Stimulated activated CD4-positive, alpha-beta T cell treated with anti-CD3 and anti-CD28 coated beads, Interleukin-12 subunit alpha, Interleukin-12 subunit beta, amount 100 ng/mL, for 48 hours (primary cell): Measurements from ENCODE around the gene CEP250.
"Not testable (repeated sequence)": the region's sequence is repeated elsewhere in the genome, so short reads cannot be mapped to it uniquely, and the experiment has no call there.

Source experiments
- DNase-seq, 3 donors: peaks; one replicate each; pipeline ENCODE4 v3.0.0-alpha.2; 2020; ENCODE audit warnings: low read depth in 2 of 3, low spot score in 1 of 3

The CEP250 gene

DNA sequence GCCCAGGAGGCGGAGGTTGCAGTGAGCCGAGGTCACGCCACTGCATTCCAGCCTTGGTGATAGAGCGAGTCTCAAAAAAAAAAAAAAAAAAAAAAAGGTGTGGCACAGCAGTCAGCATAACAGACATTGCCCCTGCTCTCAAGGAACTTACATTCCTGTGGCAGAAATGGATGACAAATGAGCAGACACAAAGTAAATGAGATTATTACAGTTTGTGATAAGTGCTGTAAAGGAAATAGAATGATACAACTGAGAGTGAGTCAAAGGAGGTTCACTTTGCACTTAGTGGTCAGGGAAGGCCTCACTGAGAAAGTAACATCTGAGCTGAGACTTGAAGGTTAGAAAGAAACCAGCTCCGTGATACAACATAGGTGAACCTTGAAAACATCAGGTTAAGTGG lies 36.4 kb downstream of the CEP250 start:
- no peak for DNase-seq

DNA sequence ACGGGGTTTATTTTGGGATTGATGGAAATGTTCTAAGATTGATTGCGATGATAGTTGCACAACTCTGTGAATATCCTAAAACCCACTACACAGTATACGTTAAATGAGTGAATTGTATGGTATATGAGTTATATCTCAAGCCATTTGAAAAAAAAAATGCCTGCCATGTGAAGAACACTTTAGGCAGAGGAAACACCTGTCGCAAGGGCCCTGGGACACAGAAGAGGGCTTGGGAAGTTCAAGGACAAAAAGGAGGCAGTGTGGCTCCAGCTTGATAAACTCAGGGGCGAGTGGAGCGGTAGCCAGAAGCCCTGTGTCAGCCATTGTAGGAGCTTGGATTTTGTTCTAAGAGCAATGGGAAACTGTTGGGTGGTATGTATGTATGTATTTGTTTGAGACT lies 37.0 kb downstream of the CEP250 start:
- DNase-seq: no peak

DNA sequence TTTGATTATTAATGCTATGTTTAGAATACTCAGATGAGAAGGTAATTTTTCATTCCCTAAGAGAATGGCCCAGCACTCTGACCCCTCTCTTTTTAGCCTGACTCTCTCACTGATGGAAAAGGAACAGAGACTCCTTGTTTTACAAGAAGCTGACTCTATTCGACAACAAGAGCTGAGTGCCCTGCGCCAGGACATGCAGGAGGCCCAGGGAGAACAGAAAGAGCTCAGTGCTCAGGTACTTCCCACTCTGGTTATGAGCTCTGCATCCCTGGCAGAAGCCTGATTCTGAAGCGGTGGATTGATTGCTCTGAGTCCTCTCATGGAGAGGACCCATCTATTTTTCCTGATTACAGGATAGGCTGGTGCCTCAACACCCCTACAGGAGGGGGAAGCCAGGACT lies 41.1 kb downstream of the CEP250 start:
- DNase-seq: no peak

DNA sequence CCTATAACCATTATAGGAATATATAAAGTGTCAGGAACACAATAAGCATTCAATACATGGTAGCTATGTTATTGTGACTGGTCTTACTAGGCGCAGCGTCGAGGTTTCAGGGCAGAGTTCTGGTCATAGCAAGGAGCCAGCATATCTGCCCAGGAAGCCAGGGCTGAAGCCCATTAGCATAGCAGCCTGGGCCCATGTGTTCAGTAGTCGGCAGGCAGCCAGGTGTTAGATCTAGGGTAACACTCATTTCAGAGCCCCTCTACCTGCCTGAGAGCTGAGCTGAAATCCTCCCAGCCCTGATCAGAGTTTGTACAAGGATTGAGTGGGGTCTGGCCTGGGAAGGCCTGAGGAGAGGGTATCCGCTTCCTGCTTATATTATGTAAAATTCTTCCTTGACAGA lies 41.9 kb downstream of the CEP250 start:
- DNase-seq: no peak

DNA sequence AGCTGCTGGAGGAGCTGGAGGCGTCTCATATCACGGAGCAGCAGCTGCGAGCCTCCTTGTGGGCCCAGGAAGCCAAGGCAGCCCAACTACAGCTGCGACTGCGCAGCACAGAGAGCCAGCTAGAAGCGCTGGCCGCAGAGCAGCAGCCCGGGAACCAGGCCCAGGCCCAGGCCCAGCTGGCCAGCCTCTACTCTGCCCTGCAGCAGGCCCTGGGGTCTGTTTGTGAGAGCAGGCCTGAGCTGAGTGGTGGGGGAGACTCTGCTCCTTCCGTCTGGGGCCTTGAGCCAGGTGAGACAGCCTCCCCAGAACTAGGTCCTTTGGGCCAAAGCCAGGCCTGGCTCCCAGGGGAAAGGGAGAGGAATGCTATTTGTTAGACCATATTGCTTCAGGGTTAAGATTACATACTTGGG lies 42.4 kb downstream of the CEP250 start:
- no peak for DNase-seq

DNA sequence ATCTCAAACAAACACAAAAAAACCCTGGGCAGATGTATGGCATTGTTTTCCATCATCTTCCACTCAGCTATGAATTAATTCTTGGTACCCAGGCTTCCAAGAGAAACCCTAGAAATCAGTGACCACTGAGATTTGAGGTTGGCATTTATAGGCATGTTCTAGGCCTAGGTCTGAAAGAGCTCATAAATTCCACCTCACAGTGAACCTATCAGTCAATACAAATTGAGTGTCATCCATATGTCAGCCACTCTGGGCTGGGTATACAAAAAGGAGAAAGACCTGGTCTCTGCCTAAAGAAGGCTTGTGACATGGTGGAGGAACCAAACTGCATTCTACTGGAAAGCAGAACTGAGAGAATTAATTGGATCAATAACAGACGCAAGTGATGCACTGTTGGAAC lies 43.9 kb downstream of the CEP250 start:
- no peak for DNase-seq

DNA sequence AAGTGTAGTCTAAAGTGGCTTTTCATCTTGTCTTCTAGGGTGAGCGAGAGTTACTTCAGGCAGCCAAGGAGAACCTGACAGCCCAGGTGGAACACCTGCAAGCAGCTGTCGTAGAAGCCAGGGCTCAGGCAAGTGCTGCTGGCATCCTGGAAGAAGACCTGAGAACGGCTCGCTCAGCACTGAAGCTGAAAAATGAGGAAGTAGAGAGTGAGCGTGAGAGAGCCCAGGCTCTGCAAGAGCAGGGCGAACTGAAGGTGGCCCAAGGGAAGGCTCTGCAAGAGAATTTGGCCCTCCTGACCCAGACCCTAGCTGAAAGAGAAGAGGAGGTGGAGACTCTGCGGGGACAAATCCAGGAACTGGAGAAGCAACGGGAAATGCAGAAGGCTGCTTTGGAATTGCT lies 47.0 kb downstream of the CEP250 start:
- DNase-seq: no peak

DNA sequence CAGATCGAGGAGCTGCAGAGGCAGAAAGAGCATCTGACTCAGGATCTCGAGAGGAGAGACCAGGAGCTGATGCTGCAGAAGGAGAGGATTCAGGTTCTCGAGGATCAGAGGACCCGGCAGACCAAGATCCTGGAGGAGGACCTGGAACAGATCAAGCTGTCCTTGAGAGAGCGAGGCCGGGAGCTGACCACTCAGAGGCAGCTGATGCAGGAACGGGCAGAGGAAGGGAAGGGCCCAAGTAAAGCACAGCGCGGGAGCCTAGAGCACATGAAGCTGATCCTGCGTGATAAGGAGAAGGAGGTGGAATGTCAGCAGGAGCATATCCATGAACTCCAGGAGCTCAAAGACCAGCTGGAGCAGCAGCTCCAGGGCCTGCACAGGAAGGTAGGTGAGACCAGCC lies 47.9 kb downstream of the CEP250 start:
- DNase-seq: no peak

DNA sequence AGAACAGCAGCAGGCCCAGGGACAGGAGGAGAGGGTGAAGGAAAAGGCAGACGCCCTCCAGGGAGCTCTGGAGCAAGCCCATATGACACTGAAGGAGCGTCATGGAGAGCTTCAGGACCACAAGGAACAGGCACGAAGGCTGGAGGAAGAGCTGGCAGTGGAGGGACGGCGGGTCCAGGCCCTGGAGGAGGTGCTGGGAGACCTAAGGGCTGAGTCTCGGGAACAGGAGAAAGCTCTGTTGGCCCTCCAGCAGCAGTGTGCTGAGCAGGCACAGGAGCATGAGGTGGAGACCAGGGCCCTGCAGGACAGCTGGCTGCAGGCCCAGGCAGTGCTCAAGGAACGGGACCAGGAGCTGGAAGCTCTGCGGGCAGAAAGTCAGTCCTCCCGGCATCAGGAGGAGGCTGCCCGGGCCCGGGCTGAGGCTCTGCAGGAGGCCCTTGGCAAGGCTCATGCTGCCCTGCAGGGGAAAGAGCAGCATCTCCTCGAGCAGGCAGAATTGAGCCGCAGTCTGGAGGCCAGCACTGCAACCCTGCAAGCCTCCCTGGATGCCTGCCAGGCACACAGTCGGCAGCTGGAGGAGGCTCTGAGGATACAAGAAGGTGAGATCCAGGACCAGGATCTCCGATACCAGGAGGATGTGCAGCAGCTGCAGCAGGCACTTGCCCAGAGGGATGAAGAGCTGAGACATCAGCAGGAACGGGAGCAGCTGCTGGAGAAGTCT lies 48.6 kb downstream of the CEP250 start:
- DNase-seq: no peak

DNA sequence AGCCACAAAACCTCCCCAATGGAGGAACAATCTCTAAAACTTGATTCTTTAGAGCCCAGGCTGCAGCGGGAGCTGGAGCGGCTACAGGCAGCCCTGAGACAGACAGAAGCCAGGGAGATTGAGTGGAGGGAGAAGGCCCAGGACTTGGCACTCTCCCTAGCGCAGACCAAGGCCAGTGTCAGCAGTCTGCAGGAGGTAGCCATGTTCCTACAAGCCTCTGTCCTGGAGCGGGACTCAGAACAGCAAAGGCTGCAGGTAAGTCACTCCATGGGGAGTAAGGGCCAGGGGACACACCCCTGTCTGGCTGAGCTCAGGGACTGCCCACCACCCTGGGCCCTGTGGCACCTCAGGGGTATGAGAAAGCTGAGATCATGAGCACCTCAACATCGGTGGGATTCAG lies 49.4 kb downstream of the CEP250 start:
- DNase-seq: no peak

DNA sequence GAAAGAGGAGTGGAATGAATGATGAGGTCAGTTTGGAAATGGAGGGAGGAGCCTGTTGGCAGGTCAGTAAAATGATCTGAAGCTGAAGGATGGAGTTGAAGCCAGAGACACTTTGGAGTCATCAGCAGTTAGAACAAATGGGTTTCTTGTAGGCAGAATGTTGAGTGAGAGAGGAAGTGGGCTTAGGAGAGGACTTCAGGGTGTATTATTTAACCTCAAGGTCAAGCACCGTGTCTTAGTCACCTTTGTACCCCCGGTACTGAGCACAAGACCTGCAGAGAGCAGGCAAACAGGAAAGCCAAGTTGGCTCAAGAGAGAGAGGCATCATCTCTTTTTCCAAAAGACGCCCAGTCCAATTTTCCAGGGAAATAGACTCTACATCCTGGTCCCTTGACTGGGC lies 50.8 kb downstream of the CEP250 start:
- no peak for DNase-seq

DNA sequence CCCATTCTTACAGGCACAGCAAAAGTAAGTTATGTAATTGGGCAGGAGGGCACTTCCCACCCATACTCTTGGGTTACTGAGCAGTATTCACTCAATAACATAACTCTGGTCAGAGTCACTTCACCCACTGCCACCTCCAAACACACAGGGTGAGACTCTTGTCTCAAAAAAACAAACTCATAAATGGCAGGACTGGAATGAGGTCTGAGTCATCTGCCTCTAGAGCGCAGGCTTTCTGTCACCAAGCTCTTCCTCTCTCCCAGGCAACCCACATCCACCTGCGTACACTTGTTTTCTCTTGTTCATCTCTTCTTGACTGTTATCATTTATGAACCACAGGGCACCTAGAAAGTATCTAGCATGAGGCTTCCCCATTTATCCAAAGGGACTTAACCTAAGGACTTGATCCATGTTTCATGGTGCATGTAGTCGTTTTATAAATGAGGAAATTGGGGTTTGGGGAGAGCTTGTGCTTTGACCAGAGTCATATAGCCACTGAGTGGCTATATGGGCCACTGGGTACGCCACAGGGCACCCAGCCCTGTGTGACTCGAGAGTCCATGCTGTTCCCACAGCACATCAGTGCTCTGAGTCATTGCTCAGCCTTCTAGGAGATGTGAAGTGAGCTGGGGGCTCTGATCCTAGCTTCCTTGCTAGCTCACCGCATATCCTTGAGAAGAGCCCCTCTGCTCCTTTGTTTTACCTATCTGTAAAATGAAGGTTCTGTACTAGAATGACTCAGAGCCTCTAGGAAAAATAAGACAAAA lies 51.7 kb downstream of the CEP250 start:
- DNase-seq: no peak

DNA sequence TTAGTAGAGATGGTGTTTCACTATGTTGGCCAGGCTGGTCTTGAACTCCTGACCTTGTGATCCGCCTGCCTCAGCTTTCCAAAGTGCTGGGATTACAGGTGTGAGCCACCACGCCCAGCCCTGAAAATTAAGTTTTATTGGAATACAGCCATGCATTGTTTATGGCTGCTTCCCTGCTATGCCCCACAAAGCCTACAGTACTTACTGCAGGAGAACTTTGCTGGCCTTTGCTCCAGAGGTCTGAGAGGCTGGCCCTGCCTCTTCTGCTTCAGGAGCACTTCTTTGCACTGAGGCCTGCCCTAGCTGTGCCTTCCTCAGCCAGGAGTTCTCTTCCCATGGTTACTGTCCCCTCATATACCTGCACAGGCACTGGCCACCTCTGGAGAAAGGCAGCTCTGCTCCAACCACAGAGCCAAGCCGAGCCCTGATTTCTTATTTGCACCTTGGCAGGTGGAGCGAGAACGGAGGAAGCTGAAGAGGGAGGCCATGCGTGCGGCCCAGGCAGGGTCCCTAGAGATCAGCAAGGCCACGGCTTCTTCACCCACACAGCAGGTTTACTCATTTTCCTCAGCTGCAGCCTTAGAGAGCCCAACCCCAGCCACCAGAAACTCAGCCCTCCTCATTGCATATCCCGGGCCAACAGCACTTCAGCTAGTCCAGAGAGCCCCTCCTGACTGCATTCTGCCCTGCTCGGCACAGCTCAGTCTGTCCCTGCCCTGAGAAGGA lies 53.3 kb downstream of the CEP250 start:
- no peak for DNase-seq

DNA sequence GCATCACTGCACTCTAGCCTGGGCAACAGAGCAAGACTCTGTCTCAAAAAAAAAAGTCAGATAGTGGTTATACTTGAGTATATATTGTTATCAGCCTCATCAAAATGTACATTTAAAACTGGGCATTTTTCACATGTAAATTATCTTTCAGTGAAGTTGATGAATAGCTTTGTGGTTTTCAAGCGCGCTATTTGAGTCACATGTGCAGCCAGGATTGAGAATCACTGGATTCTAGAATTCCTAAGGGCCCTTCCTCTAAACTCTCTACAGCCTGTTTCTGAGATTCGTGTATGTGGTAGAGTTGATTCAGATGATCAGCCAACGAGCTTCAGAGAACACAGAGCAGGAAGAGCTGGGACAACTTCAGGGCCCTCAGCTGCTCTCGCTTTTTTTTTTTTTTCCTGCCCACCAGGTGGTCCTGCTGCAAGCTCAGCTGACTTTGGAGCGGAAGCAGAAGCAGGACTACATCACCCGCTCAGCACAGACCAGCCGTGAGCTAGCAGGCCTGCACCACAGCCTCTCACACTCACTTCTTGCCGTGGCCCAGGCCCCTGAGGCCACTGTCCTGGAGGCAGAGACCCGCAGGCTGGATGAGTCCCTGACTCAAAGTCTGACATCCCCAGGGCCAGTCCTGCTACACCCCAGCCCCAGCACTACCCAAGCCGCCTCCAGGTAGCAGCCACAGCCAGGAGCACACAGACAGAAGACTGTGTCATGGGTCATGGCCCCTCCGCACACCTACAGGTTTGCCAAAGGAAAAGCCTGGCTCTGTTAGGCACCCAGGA lies 55.7 kb downstream of the CEP250 start:
- no peak for DNase-seq

DNA sequence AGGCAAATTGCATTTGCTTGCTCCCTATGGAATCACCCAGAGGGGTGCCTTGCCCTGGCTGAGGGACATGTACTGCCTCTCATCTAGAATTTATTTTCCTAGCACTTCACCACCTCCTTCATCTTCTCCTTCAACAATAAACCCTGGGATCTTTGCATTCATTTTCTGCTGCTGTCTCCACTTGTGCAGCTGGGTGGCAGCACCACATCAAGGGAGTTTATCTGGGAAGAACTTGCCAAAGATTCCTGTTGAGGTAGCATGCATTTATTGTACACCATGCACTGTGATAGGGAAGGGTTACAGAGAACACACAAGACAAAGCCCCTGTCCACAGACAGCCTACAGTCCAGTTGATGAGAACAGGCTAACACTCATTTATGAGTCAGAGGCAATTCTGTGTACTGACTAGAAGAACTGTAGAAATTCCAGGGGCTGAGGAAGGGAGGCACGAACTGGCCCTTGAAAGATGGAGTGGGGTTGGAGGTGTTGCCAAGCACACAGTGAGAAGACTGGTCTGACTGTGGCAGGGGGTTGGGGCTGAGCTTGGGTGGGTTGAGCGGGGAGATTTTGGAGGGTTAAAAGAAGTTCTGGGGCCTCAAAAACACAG lies 56.5 kb downstream of the CEP250 start:
- no peak for DNase-seq

DNA sequence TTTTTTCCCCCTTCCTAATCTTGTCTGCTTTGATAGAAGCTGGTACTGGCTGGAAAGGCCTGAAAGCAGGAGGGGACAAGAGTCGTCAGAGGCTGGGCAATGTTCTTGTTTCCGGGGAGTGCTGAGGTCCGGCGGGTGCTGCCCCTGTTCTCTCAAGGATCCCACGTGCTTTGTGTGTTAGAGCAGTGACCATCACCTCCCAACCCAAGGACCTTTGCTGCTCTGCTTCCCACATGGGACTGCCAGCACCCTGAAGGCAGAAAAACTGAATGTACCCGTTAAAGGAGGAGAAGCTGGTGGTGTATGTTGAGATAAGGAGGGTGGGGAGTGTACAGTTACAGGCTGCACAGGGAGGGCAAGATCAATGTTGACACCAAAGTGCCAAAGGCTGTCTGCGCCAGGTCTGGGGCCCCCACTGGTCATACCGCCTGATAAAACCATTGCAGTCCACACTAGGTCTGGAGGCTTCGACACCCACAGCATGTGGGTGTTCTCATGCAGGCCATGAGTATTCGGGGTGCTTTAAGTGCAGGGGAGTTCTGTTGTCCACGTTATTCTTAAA lies 59.1 kb downstream of the CEP250 start:
- no peak for DNase-seq

DNA sequence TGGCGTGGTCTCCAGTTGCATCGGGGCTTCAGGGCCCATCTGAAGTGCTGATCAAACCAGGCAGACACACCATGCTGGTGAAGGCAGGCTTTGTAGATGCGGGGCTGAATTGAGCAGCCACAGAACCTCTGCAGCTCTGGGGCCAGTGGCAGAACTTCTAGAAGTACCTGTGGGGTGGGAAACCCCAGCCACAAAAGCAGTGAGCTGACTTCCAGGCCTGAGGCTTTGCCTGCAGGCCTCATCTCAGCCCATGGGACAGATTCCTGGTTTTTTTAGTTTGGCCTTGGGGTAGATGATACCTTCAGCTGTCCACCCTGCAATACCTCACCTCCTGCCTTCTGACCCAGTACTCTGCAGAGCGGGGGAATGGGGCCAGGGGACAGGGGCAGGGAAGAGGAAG lies 59.9 kb downstream of the CEP250 start:
- no peak for DNase-seq

DNA sequence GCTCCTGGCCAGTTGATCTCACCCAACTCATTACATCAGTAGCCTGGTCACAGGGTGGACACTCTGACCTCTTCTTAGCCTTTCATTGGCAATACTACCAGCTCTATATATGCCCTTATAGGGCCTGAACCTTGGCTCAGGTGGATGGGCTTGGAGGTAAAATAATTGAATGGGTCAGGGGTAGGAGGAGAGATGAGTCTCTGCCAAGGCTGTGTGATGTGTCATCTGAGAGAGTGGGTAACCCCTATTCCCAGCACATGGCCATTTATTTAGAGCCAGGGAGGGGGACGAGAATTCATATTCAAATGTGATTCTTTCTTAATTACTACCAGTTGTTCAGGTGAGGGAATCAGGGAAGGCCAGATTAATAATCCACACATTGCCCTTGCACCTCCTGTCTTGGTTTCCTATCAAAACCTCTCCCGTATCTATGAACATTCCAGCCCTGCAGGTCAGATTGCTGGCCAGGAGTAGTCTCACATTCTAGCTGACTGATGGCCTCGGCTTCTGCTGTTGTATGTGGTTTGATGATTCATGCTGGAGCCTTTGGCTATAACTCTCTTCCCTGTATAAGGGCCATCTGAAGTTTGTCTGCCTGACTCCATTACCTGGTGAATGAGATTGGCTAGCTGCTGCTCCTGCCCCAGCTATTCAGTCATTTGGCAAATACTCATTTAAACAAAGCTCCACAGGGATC lies 60.7 kb downstream of the CEP250 start:
- no peak for DNase-seq

DNA sequence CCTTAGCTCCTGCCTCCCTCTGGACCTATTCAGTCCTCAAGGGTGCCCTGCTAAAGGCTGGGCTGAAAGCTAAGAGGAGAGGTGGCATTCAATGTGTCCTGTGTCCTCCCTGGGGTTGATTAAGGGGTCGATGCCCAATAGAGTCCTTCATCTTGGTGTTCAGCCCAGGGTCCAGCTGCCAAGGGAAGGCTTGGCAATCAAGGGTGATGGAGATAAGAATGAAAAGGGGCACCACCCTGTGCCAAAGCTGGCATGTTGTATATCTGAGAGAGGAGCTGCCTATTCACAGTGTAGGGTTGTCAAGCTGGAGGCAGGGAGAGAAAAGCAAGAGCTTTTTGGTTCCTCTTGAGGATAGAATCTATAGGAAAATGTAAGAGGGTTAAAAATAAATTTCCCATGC lies 61.7 kb downstream of the CEP250 start:
- DNase-seq: no peak

DNA sequence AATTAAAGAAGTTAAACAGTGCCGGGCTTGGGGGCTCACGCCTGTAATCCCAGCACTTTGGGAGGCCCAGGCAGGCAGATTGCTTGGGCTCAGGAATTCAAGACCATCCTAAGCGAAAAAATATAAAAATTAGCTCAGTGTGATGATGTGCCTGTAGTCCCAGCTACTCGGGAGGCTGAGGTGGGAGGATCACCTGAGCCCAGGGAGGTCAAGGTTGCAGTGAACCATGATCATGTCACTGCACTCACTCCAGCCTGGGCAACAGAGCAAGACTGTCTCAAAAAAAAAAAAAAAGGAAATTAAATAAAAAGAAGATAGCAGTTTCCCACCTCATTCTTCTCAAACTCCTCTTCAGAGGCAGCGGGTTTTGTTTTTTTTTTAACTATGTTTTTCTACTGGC lies 62.4 kb downstream of the CEP250 start:
- not testable (repeated sequence) for DNase-seq
